Measurements from ENCODE around the gene LYZL2.

DNA sequence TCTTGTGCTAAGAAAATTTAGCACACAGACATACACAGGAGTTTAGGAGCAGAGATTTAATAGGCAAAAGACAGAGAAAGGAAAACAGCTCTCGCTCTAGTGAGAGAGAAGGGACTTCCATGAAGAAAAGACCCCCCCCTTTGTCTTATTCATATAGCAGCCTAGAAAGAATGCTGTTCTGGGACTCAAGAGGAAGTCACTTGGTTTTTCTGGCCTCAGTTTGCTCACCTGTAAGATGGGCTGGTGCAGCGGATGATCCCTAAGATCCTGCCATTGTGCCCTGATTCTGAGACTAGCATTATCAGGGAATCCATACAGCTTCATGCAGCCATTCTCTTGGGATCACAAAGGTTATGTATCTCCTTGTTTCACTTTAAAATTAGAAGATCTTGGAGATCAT lies 42.7 kb downstream of the LYZL2 start:
- no peak for TF ChIP-seq TAF1 (IDR thresholded peaks at IDR 0.05; ENCODE audit: borderline replicate concordance, low read depth, low read length)
- no peak for TF ChIP-seq POLR2A (IDR thresholded peaks at IDR 0.05; ENCODE audit: low read depth, low read length)
- no peak for TF ChIP-seq POLR2AphosphoS5 (IDR thresholded peaks at IDR 0.05; ENCODE audit: low read depth, low read length)

Measured in GM12892 (cell line).